Psoas muscle (tissue), 8 donors: Measurements from ENCODE around the gene TWF2. TPM values are rescaled to one million over a fixed set of nuclear protein-coding genes. Genes with fewer than 3 reads are reported as not detected.
A peak's percentile ranks its signal among the peaks of the same experiment; 100 is the strongest.

ENCODE experiments used
- ATAC-seq, 4 donors: fragments of 200-7000 bp; cut with Tn5 transposase; one replicate each; pipeline ENCODE4 v1.9.1; 2020; ENCODE audit warnings: moderate library complexity in 3 of 4, mild to moderate bottlenecking in 2 of 4
- DNase-seq, 2 donors: peaks; one replicate each; pipeline ENCODE4 v3.0.0-alpha.2; 2020
- H3K27ac ChIP-seq: fragments of 200-600 bp; one replicate; pipeline ENCODE4 v1.8.0; 2022
- H3K27me3 ChIP-seq, 3 donors: fragments of 200-600 bp in 1 of 3; one replicate each; pipeline versions ENCODE4 v1.6.1 to v1.8.0; 2013 to 2022; ENCODE audit warnings: low read length in 2 of 3, mild to moderate bottlenecking in 2 of 3, moderate library complexity in 1 of 3; ENCODE audit not compliant: insufficient read depth in 3 of 3
- H3K36me3 ChIP-seq, 2 donors: fragments of 200-600 bp in 1 of 2; one replicate each; pipeline versions ENCODE4 v1.6.1 to v1.8.0; 2013 to 2022; ENCODE audit warnings: low read depth in 1 of 2, mild to moderate bottlenecking in 1 of 2, moderate library complexity in 1 of 2; ENCODE audit not compliant: insufficient read depth in 1 of 2
- H3K4me1 ChIP-seq: fragments of 200-600 bp; one replicate; pipeline ENCODE4 v1.8.0; 2022
- H3K4me3 ChIP-seq: fragments of 200-600 bp; one replicate; pipeline ENCODE4 v1.8.0; 2022; ENCODE audit warnings: mild to moderate bottlenecking
- H3K9me3 ChIP-seq: fragments of 200-600 bp; one replicate; pipeline ENCODE4 v1.8.0; 2022
- CTCF ChIP-seq: fragments of 200-600 bp; IDR thresholded peaks from one replicate; pipeline ENCODE4 v1.8.0; 2022; ENCODE audit warnings: antibody characterized with exemption
- WGBS, 3 donors: extraction: QIAGEN DNeasy Blood & Tissue Kit; methylation state at CpG; one replicate each; pipeline versions ENCODE4 v1.1.6 to v1.1.7; 2013; 5-methylcytosine and 5-hydroxymethylcytosine counted together
- intact Hi-C, 2 donors: fragments of 100-400 bp; cut with DNase I; formaldehyde crosslinking; loops; one replicate each; pipeline versions ENCODE4 v1.11.0 to v1.14.2; 2022
- polyA plus RNA-seq, 3 donors: library from polyadenylated mRNA; stranded (reverse); fragments of 200-250 nt; gene quantifications; one replicate each; pipeline ENCODE4 v1.2.3, GENCODE V29; 2013
- total RNA-seq, 4 donors: library from RNA; stranded (reverse); fragmentation: NEBNext Ultra II Directional in 2 of 4; extraction: Animal tissue kit (Norgen Biotek cat#: 25700) in 2 of 4; gene quantifications; one replicate each; pipeline versions ENCODE4 v1.2.1 to v1.2.4, GENCODE V29; 2021 to 2023
- donor health status: healthy with polysubstance abuse.
- donor health status: DM: no; HTN: no; CAD: no; lungs with moderate emphysema.
- donor health status: Bipolar disorder and iron deficiency.
- donor health status: healthy.
- donor health status: DM: yes; HTN: yes; CAD: no.
- donor health status: DM: no; HTN: no; CAD: no.
- donor health status: DM: no; HTN: no; CAD: no.
- donor health status: DM: yes; HTN: yes; CAD: no.

The TWF2 gene
- total and polyA plus RNA-seq, 7 donors: 19.6 to 224 (median 136) TPM

- no peaks in the 10 kb centered on the region for H3K27me3 ChIP-seq
- peaks cover 0 to 12% of the 10 kb centered on the region in 2 donors for H3K36me3 ChIP-seq
- no peak for TF ChIP-seq CTCF
- 45 to 61% (median 56%) methylated on average over 6 of the region's 6 CpGs for WGBS, 3 donors
- H3K27ac ChIP-seq: peak overlapping the region; percentile 94
- peak in 1 of 2 donors; percentile 43 for DNase-seq
- intact Hi-C loops: loop anchor here in 1 of 2 donors (5.0 kb wide), 1 partner anchor 40 kb away; the partner anchor contains the start of gene WDR82
- no peaks in the 10 kb centered on the region for H3K9me3 ChIP-seq
- H3K4me1 ChIP-seq: peaks cover 59% of the 10 kb centered on the region
- peak in 1 of 4 donors; percentile 1 for ATAC-seq
- peak overlapping the region; percentile 80 for H3K4me3 ChIP-seq
These were observed 1.8 kb downstream of the TWF2 start for GRCh38 chr3:52237006-52237656.

- Histone ChIP-seq H3K4me1 (peaks cover 64% of the 10 kb centered on the region), H3K4me3 (peak overlapping the region; percentile 80), H3K9me3 (no peaks in the 10 kb centered on the region), H3K27ac (peak overlapping the region; percentile 94), H3K27me3 (no peaks in the 10 kb centered on the region), H3K36me3 (peaks cover 0 to 16% of the 10 kb centered on the region in 2 donors)
- 29 to 36% (median 32%) methylated on average over 5 of the region's 5 CpGs for WGBS, 3 donors
- DNase-seq (peak; percentile 27 to 71), ATAC-seq (peak in 3 of 4 donors; percentile 24 to 44 (median 34))
- intact Hi-C loops: loop anchor here in 1 of 2 donors (5.0 kb wide), 1 partner anchor 41 kb away; the partner anchor contains the start of gene WDR82
- TF ChIP-seq CTCF: peak; percentile 10
These were observed 2.5 kb downstream of the TWF2 start for GRCh38 chr3:52236424-52236886.

- H3K4me1 ChIP-seq: peaks cover 57% of the 10 kb centered on the region
- H3K27ac ChIP-seq: peak overlapping the region; percentile 94
- peak; percentile 41 for TF ChIP-seq CTCF
- DNase-seq: peak; percentile 50 to 83
- intact Hi-C loops: loop anchor here in 1 of 2 donors (5.0 kb wide), 1 partner anchor 43 kb away; the partner anchor contains the start of gene WDR82
- no peaks in the 10 kb centered on the region for H3K9me3 ChIP-seq
- peak; percentile 44 to 66 (median 60) for ATAC-seq
- WGBS, 3 donors: 42 to 52% (median 44%) methylated on average over 14 to 15 of the region's 15 CpGs
- H3K36me3 ChIP-seq: peaks cover 0 to 33% of the 10 kb centered on the region in 2 donors
- no peaks in the 10 kb centered on the region for H3K27me3 ChIP-seq
- H3K4me3 ChIP-seq: peak overlapping the region; percentile 72
These were observed 4.2 kb downstream of the TWF2 start for GRCh38 chr3:52234516-52235447.

GRCh38 chr3:52233968-52234367 is 5.0 kb downstream of the TWF2 start:
- Histone ChIP-seq H3K36me3 (peaks cover 0 to 41% of the 10 kb centered on the region in 2 donors), H3K9me3 (no peaks in the 10 kb centered on the region), H3K27ac (peak overlapping the region; percentile 94), H3K4me3 (peak overlapping the region; percentile 72), H3K4me1 (peaks cover 53% of the 10 kb centered on the region), H3K27me3 (no peaks in the 10 kb centered on the region)
- WGBS, 3 donors: 21 to 43% (median 24%) methylated on average over 3 of the region's 3 CpGs
- intact Hi-C loops: no loop called here
- DNase-seq: peak; percentile 33 to 79
- TF ChIP-seq CTCF: no peak
- ATAC-seq: peak in 3 of 4 donors; percentile 6 to 35 (median 9)
